ENCODE results near the gene RHOV. TPM values are rescaled to one million over a fixed set of nuclear protein-coding genes. Genes with fewer than 3 reads are reported as not detected.

The RHOV gene
- total and polyA plus RNA-seq, 10 of the 15 experiments (the other 5 are each of a cell fraction or from before 2014, with no cell fraction given) = 0.24 to 39.3 (median 9.3) TPM

DNA sequence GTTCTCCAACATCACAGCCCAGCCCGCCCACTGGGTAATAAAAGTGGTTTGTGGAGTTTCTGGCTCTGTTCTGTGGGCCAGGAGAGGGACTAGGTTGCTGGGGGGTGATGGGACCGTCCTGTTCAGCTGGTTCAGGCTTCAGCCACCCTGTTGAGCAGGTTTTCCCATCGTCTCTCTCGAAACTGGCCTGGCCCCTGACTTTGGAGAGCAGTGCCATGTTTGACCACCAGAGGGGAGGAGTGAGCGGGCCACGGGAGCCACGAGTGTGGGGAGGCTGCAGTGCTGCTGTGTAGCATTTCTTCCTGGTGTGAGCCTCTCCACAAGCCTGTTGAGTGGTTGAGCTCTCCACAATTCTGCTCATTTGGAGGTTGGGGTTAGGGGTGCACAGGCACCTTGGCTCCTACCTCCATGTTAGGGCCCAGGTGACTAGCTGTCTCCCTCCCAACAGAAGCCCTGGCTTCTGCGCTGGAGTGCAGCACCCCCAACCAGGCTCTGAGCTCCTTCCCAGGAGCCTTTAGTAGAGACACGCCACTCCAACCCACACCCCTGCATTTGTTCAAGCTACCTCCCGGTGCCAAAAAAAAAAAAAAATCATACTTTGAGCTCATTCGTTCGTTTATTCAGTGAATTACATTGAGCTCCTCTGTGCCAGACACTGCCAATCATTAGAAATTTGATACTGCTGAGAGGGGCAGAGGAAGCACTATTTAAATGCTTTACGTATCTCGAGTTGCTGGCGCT lies 16.3 kb downstream of the RHOV start (continued):
- TF ChIP-seq, protein P1, sequence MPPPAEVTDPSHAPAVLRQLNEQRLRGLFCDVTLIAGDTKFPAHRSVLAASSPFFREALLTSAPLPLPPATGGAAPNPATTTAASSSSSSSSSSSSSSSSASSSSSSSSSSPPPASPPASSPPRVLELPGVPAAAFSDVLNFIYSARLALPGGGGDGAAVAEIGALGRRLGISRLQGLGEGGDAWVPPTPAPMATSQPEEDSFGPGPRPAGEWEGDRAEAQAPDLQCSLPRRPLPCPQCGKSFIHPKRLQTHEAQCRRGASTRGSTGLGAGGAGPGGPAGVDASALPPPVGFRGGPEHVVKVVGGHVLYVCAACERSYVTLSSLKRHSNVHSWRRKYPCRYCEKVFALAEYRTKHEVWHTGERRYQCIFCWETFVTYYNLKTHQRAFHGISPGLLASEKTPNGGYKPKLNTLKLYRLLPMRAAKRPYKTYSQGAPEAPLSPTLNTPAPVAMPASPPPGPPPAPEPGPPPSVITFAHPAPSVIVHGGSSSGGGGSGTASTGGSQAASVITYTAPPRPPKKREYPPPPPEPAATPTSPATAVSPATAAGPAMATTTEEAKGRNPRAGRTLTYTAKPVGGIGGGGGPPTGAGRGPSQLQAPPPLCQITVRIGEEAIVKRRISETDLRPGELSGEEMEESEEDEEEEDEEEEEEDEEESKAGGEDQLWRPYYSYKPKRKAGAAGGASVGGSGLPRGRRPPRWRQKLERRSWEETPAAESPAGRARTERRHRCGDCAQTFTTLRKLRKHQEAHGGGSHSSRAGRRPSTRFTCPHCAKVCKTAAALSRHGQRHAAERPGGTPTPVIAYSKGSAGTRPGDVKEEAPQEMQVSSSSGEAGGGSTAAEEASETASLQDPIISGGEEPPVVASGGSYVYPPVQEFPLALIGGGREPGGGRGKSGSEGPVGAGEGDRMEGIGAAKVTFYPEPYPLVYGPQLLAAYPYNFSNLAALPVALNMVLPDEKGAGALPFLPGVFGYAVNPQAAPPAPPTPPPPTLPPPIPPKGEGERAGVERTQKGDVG (CRISPR knock-in tag; IDR thresholded peaks at IDR 0.05) = no peak
- TF ChIP-seq SREBF1 (IDR thresholded peaks at IDR 0.05; ENCODE audit: low read length) (no peak), FOXM1 (IDR thresholded peaks at IDR 0.05; ENCODE audit: low read depth, low read length) (no peak), CREB1 (IDR thresholded peaks at IDR 0.05; ENCODE audit: low read depth) (no peak), ESRRA (IDR thresholded peaks at IDR 0.05; ENCODE audit: low read length) (no peak), YBX1 (IDR thresholded peaks at IDR 0.05) (no peak), TAF1 (IDR thresholded peaks at IDR 0.05; ENCODE audit: borderline replicate concordance, low read depth, low read length) (no peak), SPI1 (IDR thresholded peaks at IDR 0.05; ENCODE audit: borderline replicate concordance, insufficient read depth, low read depth, low read length) (no peak), RB1 (IDR thresholded peaks at IDR 0.05; ENCODE audit: borderline replicate concordance) (peak; percentile 77), NBN (IDR thresholded peaks at IDR 0.05) (peak; percentile 66; the same call in 1 of the 2 replicates), ZNF622 (IDR thresholded peaks at IDR 0.05) (no peak), EZH2 (IDR thresholded peaks at IDR 0.05; ENCODE audit: borderline replicate concordance, control insufficient read depth, low read depth, low read length) (no peak), MEF2B (IDR thresholded peaks at IDR 0.05; ENCODE audit: partially characterized antibody, poor library complexity, severe bottlenecking) (no peak), TCF7 (IDR thresholded peaks at IDR 0.05; ENCODE audit: borderline replicate concordance) (no peak), NR2F1 (conservative IDR thresholded peaks at IDR 0.05) (no peak), SUZ12 (IDR thresholded peaks at IDR 0.05; ENCODE audit: unreplicated experiment) (no peak)
- TF ChIP-seq, protein P2, sequence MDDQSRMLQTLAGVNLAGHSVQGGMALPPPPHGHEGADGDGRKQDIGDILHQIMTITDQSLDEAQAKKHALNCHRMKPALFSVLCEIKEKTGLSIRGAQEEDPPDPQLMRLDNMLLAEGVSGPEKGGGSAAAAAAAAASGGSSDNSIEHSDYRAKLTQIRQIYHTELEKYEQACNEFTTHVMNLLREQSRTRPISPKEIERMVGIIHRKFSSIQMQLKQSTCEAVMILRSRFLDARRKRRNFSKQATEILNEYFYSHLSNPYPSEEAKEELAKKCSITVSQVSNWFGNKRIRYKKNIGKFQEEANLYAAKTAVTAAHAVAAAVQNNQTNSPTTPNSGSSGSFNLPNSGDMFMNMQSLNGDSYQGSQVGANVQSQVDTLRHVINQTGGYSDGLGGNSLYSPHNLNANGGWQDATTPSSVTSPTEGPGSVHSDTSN (IDR thresholded peaks at IDR 0.05; ENCODE audit: insufficient replicate concordance, low read depth, low read length) = no peak
- TF ChIP-seq, protein P3, sequence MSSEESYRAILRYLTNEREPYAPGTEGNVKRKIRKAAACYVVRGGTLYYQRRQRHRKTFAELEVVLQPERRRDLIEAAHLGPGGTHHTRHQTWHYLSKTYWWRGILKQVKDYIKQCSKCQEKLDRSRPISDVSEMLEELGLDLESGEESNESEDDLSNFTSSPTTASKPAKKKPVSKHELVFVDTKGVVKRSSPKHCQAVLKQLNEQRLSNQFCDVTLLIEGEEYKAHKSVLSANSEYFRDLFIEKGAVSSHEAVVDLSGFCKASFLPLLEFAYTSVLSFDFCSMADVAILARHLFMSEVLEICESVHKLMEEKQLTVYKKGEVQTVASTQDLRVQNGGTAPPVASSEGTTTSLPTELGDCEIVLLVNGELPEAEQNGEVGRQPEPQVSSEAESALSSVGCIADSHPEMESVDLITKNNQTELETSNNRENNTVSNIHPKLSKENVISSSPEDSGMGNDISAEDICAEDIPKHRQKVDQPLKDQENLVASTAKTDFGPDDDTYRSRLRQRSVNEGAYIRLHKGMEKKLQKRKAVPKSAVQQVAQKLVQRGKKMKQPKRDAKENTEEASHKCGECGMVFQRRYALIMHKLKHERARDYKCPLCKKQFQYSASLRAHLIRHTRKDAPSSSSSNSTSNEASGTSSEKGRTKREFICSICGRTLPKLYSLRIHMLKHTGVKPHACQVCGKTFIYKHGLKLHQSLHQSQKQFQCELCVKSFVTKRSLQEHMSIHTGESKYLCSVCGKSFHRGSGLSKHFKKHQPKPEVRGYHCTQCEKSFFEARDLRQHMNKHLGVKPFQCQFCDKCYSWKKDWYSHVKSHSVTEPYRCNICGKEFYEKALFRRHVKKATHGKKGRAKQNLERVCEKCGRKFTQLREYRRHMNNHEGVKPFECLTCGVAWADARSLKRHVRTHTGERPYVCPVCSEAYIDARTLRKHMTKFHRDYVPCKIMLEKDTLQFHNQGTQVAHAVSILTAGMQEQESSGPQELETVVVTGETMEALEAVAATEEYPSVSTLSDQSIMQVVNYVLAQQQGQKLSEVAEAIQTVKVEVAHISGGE (CRISPR knock-in tag; IDR thresholded peaks at IDR 0.05) = no peak
- TF ChIP-seq, protein P4, sequence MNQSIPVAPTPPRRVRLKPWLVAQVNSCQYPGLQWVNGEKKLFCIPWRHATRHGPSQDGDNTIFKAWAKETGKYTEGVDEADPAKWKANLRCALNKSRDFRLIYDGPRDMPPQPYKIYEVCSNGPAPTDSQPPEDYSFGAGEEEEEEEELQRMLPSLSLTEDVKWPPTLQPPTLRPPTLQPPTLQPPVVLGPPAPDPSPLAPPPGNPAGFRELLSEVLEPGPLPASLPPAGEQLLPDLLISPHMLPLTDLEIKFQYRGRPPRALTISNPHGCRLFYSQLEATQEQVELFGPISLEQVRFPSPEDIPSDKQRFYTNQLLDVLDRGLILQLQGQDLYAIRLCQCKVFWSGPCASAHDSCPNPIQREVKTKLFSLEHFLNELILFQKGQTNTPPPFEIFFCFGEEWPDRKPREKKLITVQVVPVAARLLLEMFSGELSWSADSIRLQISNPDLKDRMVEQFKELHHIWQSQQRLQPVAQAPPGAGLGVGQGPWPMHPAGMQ (IDR thresholded peaks at IDR 0.05; ENCODE audit: borderline replicate concordance) = no peak
- TF ChIP-seq, protein P5, sequence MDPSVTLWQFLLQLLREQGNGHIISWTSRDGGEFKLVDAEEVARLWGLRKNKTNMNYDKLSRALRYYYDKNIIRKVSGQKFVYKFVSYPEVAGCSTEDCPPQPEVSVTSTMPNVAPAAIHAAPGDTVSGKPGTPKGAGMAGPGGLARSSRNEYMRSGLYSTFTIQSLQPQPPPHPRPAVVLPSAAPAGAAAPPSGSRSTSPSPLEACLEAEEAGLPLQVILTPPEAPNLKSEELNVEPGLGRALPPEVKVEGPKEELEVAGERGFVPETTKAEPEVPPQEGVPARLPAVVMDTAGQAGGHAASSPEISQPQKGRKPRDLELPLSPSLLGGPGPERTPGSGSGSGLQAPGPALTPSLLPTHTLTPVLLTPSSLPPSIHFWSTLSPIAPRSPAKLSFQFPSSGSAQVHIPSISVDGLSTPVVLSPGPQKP (IDR thresholded peaks at IDR 0.05; ENCODE audit: low read depth, low read length) = no peak
